Ovary (tissue), 3 donors: ENCODE measurements around the gene IMMP2L.

Experiments
- EP300 ChIP-seq: sonication (generic); formaldehyde crosslinking; IDR thresholded peaks from one replicate; pipeline ENCODE4 v1.6.1; 2017; ENCODE audit warnings: antibody characterized with exemption
- POLR2A ChIP-seq: fragments of 450-650 bp; IDR thresholded peaks from one replicate; pipeline ENCODE4 v1.6.1; 2017; ENCODE audit warnings: antibody characterized with exemption, mild to moderate bottlenecking, moderate library complexity
- TF ChIP-seq, protein P1 (sequence below), 3 donors: fragments of 450-650 bp in 2 of 3; fragments of 200-600 bp in 1 of 3; IDR thresholded peaks; one replicate each; pipeline versions ENCODE4 v1.5.1 to v1.8.0; 2016 to 2022; ENCODE audit warnings: antibody characterized with exemption in 3 of 3, mild to moderate bottlenecking in 1 of 3
- donor health status: DM: no; HTN: no; CAD: no.

DNA sequence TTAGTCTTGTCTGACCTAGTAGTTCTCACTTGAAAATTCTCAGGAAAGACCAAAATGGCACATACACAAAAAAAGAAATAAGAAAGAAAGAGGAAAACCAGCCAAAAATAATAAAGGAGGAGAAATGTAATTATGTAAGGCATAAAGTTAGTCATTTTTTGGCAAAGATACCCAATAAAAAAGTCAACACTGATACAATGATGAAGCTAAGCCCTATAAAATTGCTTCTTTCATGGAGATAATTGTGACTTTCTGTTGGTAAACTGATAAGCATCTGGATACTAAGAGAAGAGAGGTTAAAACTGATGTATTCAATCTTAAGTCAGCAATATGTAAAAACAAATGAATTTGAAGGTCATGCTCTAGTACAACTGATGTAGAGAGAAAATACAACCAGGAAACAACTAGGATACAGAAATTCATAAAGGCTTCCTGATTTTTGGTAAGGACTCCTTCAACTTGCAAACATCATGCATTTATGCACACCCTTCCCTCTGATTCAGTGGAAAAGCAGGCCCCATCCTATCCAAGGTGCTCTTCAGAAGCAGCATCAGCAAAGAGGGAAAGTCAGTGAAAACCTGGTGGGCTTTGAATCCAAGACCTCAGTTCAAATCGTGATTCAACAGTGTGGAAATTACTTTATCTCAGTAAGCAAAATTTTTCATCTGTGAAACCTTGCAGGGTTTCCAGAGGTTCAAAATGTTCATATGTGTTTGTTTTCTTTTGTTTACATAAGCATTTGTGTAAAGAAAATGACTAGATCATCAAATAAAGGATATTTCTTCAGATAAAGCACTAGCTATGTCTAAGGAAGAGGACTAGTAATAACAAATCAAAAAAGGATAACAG lies 32.6 kb downstream of the IMMP2L start:
- TF ChIP-seq, protein P1, sequence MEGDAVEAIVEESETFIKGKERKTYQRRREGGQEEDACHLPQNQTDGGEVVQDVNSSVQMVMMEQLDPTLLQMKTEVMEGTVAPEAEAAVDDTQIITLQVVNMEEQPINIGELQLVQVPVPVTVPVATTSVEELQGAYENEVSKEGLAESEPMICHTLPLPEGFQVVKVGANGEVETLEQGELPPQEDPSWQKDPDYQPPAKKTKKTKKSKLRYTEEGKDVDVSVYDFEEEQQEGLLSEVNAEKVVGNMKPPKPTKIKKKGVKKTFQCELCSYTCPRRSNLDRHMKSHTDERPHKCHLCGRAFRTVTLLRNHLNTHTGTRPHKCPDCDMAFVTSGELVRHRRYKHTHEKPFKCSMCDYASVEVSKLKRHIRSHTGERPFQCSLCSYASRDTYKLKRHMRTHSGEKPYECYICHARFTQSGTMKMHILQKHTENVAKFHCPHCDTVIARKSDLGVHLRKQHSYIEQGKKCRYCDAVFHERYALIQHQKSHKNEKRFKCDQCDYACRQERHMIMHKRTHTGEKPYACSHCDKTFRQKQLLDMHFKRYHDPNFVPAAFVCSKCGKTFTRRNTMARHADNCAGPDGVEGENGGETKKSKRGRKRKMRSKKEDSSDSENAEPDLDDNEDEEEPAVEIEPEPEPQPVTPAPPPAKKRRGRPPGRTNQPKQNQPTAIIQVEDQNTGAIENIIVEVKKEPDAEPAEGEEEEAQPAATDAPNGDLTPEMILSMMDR (IDR thresholded peaks at IDR 0.05): no peak
- TF ChIP-seq POLR2A (no peak), EP300 (no peak)
